CD4-positive, alpha-beta memory T cell (primary cell): Measurements from ENCODE around the gene SLC30A7. TPM values are rescaled to one million over a fixed set of nuclear protein-coding genes. Genes with fewer than 3 reads are reported as not detected.
"Not testable (repeated sequence)": the region's sequence is repeated elsewhere in the genome, so short reads cannot be mapped to it uniquely, and the experiment has no call there.

ENCODE experiments used
- CTCF ChIA-PET: fragments of 350-600 bp; sonication (Branson Sonifier 250); formaldehyde crosslinking; loops from one replicate; lab custom pipeline; 2021; ENCODE audit warnings: inconsistent platforms; ENCODE audit not compliant: partially characterized antibody; lab: Charles Lee
- POLR2A ChIA-PET: fragments of 350-600 bp; sonication (Branson Sonifier 250); formaldehyde crosslinking; loops from one replicate; lab custom pipeline; 2021; ENCODE audit not compliant: partially characterized antibody; lab: Charles Lee
- DNase-seq, 5 donors: peaks; one replicate each; pipeline versions ENCODE4 v3.0.0 to v3.0.0-alpha.2; 2020 to 2022; ENCODE audit warnings: mixed read lengths in 1 of 5
- H3K27ac ChIP-seq: one replicate; pipeline ENCODE4 v1.7.0; 2013; ENCODE audit warnings: low read depth, low read length
- H3K27me3 ChIP-seq: 2 replicates; pipeline ENCODE4 v1.7.0; 2013; ENCODE audit warnings: mild to moderate bottlenecking, low read length, moderate library complexity; ENCODE audit not compliant: insufficient read depth
- H3K36me3 ChIP-seq: 2 replicates; pipeline ENCODE4 v1.7.0; 2013; ENCODE audit warnings: mild to moderate bottlenecking, low read length, moderate library complexity; ENCODE audit not compliant: insufficient read depth
- H3K4me1 ChIP-seq: 2 replicates; pipeline ENCODE4 v1.7.0; 2013; ENCODE audit warnings: mild to moderate bottlenecking, low read length, moderate library complexity; ENCODE audit not compliant: insufficient read depth
- H3K4me3 ChIP-seq, 2 donors: one replicate each; pipeline ENCODE4 v1.7.0; 2013; ENCODE audit warnings: low read length in 2 of 2, mild to moderate bottlenecking in 1 of 2
- H3K9me3 ChIP-seq, 2 donors: one replicate each; pipeline ENCODE4 v1.7.0; 2013; ENCODE audit warnings: low read length in 2 of 2, control low read depth in 1 of 2; ENCODE audit not compliant: control insufficient read depth in 1 of 2
- H3K27ac Mint-ChIP-seq, 7 donors: one replicate each; pipeline ENCODE4 v1.8.0; 2020 to 2021; ENCODE audit warnings: mixed read lengths in 7 of 7, mild to moderate bottlenecking in 6 of 7, inconsistent platforms in 3 of 7, moderate library complexity in 3 of 7
- H3K27me3 Mint-ChIP-seq, 2 donors: one replicate each; pipeline ENCODE4 v1.8.0; 2020 to 2021; ENCODE audit warnings: mixed read lengths in 2 of 2
- H3K36me3 Mint-ChIP-seq, 2 donors: one replicate each; pipeline ENCODE4 v1.8.0; 2020 to 2021; ENCODE audit warnings: mixed read lengths in 2 of 2, inconsistent platforms in 1 of 2, mild to moderate bottlenecking in 1 of 2
- H3K4me1 Mint-ChIP-seq, 4 donors: one replicate each; pipeline ENCODE4 v1.8.0; 2020 to 2021; ENCODE audit warnings: mixed read lengths in 4 of 4, mild to moderate bottlenecking in 1 of 4
- H3K4me3 Mint-ChIP-seq, 8 donors: one replicate each; pipeline ENCODE4 v1.8.0; 2020 to 2021; ENCODE audit warnings: mixed read lengths in 8 of 8, mild to moderate bottlenecking in 7 of 8, moderate library complexity in 6 of 8, inconsistent platforms in 3 of 8
- H3K9me3 Mint-ChIP-seq, 8 donors: one replicate each; pipeline ENCODE4 v1.8.0; 2020 to 2021; ENCODE audit warnings: mixed read lengths in 8 of 8, mild to moderate bottlenecking in 5 of 8, inconsistent platforms in 3 of 8, moderate library complexity in 1 of 8
- intact Hi-C: fragments of 100-400 bp; cut with micrococcal nuclease; formaldehyde crosslinking; loops from one replicate; pipeline ENCODE4 v1.15.1; 2023
- polyA plus RNA-seq, 2 donors: library from polyadenylated mRNA; unstranded; fragments of 300-500 nt; fragmentation: Illumina TruSeq; gene quantifications; one replicate each; pipeline ENCODE4 v1.2.3, GENCODE V29; 2021
- total RNA-seq, 2 experiments: library from RNA; stranded (reverse); gene quantifications; one replicate each; pipeline ENCODE4 v1.2.3, GENCODE V29; 2021

SLC30A7 gene, protein sequence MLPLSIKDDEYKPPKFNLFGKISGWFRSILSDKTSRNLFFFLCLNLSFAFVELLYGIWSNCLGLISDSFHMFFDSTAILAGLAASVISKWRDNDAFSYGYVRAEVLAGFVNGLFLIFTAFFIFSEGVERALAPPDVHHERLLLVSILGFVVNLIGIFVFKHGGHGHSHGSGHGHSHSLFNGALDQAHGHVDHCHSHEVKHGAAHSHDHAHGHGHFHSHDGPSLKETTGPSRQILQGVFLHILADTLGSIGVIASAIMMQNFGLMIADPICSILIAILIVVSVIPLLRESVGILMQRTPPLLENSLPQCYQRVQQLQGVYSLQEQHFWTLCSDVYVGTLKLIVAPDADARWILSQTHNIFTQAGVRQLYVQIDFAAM
- total RNA-seq (10 to 100 TPM; 54.9 TPM), polyA plus RNA-seq (10 to 100 TPM; 11.3 to 14.5 TPM)

DNA sequence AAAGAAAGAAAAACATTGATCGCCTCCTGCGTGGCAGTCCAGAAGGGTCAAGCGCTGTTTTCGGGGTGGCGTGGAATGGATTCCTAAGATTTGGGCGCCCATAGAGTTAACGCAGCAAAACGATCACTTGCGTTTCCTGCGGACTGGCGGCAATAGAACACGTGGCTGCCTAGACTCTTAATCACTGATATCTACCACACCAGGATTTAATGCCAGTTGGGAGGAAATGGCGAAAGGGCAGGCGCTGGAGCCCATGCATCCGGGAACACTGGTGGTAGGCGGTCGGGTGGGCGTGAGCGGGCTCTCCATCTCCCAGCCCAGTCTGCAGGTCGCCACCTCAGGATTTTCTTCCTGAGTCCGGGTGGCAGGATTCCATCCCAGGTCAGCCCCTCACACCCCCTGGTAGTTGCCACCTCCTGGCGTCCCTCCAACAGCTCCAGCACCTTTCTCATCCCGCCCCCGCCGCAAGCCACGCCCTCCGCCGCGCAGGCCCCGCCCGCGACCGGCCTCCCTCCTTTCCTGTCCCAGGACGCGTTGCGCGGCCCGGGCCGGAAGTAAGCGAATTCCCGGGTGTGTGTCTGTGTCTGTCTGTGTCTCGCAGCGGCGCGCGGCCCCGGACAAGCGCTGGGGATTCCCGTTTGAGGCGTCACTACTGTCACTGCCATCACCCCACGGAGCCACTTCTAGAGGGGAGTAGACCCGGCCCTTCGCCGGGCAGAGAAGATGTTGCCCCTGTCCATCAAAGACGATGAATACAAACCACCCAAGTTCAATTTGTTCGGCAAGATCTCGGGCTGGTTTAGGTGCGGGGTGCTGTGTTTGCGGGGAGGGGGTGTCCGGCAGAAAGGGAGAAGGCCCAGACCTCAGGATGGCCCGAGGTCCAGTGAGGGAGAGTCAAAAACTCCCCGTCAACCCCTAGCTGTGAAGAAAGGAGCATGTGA, at the start of gene SLC30A7:
Gene SLC30A7 (plus strand): TSS at position 551 of the 941 bp plus-strand sequence. CDS start 173 bp downstream, at position 724.
- H3K27ac Mint-ChIP-seq, result peak within 1 kb of the TSS; percentile 99 to 100 (median 100)
- peak within 1 kb of the TSS; percentile 94 to 100 (median 100) for H3K4me3 Mint-ChIP-seq
- Histone ChIP-seq H3K4me3 (peak within 1 kb of the TSS; percentile 96 to 98), H3K36me3 (peaks cover 15% of the 10 kb centered on the region), H3K4me1 (peaks cover 44% of the 10 kb centered on the region), H3K27me3 (no peaks in the 10 kb centered on the region), H3K27ac (peak within 1 kb of the TSS; percentile 100), H3K9me3 (no peaks in the 10 kb centered on the region)
- H3K9me3 Mint-ChIP-seq, result peaks cover 0 to 3% (median 0%) of the 10 kb centered on the region in 8 donors
- DNase-seq, result peak; percentile 93 to 98 (median 95)
- no peaks in the 10 kb centered on the region for H3K27me3 Mint-ChIP-seq
- intact Hi-C loops, result loop anchor here (1.0 to 5.0 kb wide), 7 partner anchors 53 to 859 kb away; partner anchors contain the start of gene TRMT13
- H3K4me1 Mint-ChIP-seq, result peaks cover 28 to 60% (median 39%) of the 10 kb centered on the region in 4 donors
- peaks cover 23 to 42% of the 10 kb centered on the region in 2 donors for H3K36me3 Mint-ChIP-seq
- ChIA-PET POLR2A (interaction anchor here (0.7 to 4.6 kb wide), 24 partner anchors 11 to 926 kb away, joined by 3 to 81 read pairs (median 4); partner anchors contain the start of genes DPH5, S1PR1 and SLC35A3), CTCF (interaction anchor here (0.9 to 2.4 kb wide), 6 partner anchors 10 to 646 kb away, joined by 3 to 10 read pairs (median 4); partner anchors contain the start of gene DBT)

DNA sequence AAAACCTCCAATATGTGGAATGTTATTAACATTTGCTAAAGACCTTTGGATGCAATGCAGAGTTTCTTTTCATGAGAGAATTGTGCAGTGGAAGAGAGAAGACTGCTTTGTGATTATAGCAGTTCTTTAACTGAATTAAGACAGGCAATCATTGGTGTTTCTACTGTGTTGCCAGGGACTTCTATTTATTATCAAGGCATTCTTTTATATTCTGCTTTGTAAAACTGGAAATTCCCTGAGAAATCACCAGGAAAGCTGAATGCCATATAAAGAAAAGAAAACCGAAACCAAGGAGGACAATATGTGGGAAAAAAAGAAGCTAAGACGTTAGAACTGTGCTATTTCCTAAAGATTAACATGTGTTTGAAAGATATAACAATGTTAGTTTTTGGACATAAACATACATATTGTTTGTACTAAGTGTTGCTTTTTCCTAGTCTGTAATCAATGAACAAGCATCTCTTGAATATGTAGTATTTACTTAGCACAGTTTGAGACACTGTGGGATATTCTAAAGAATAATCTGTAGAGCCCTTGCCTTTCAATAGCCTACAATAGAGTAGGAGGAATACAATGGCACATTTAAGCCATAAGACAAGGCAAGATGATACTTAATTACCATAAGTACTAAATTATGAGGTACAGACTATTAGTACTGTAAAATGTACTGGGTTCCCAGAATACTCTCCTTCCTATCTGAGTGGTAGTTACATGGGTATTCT, 48.4 kb upstream of the SLC30A7 start:
- H3K9me3 ChIP-seq, result no peaks in the 10 kb centered on the region
- ChIA-PET CTCF (interaction anchor here (0.9 to 1.1 kb wide), 2 partner anchors 15 to 21 kb away, joined by 3 read pairs; no protein-coding TSS in a partner anchor), POLR2A (no interaction called here)
- Mint-ChIP-seq H3K27me3 (peaks cover 18 to 28% of the 10 kb centered on the region in 2 donors), H3K4me3 (peak overlapping the region in 1 of 8 donors; percentile 23), H3K4me1 (no peaks in the 10 kb centered on the region), H3K36me3 (no peaks in the 10 kb centered on the region), H3K9me3 (peaks cover 0 to 3% (median 0%) of the 10 kb centered on the region in 8 donors), H3K27ac (no peak overlapping the region)
- no peak overlapping the region for H3K4me3 ChIP-seq
- H3K27ac ChIP-seq, result no peak overlapping the region
- DNase-seq, result no peak
- no peaks in the 10 kb centered on the region for H3K4me1 ChIP-seq
- peaks cover 11% of the 10 kb centered on the region for H3K27me3 ChIP-seq
- intact Hi-C loops, result no loop called here
- H3K36me3 ChIP-seq, result no peaks in the 10 kb centered on the region

DNA sequence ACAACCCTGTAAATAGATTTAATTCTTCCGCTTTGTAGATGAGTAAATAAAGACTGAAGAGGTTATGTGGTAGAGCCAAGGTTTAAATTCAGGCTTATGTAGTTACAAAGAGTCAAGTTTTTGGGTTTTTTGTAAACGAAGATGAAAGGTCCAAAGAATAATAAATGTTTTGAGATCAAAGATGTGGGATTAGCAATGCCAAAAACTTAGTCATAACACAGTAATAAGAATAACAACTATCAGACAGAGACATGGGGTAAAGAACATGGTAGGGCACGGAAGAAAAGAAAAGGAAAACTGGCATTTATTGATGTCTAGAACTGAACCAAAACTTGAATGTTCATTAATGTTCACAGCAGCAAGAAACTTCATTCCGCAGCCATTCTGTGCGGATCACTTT, 44.2 kb upstream of the SLC30A7 start:
- Histone ChIP-seq H3K27ac (no peak overlapping the region), H3K9me3 (no peaks in the 10 kb centered on the region), H3K4me3 (no peak overlapping the region), H3K36me3 (no peaks in the 10 kb centered on the region), H3K4me1 (no peaks in the 10 kb centered on the region), H3K27me3 (peaks cover 11% of the 10 kb centered on the region)
- H3K9me3 Mint-ChIP-seq, result peaks cover 0 to 6% (median under 1%) of the 10 kb centered on the region in 8 donors
- ChIA-PET POLR2A (no interaction called here), CTCF (interaction anchor here (1.9 kb wide), 1 partner anchor 12 kb away, joined by 5 read pairs; no protein-coding TSS in a partner anchor)
- intact Hi-C loops, result no loop called here
- no peak for DNase-seq
- H3K27me3 Mint-ChIP-seq, result peaks cover 13 to 21% of the 10 kb centered on the region in 2 donors
- no peaks in the 10 kb centered on the region for H3K4me1 Mint-ChIP-seq
- H3K4me3 Mint-ChIP-seq, result no peak overlapping the region
- no peak overlapping the region for H3K27ac Mint-ChIP-seq
- no peaks in the 10 kb centered on the region for H3K36me3 Mint-ChIP-seq

DNA sequence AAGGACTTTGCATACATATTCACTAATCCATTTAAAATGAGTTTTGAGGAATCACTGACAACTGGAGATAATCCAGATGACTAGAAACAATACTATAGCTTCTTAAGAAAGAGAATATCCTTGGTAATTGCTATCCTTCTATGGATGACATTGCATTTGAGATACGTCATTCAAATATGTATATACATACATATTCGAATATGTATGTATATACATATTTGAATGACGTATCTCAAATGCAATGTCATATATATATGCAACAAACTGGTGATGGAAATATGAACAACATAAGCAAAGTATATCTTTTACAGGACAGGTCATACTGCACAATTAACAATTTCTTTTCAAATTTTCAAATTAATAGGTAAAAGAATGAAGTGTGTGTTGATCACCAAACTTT, 42.9 kb upstream of the SLC30A7 start:
- H3K4me1 Mint-ChIP-seq, result no peaks in the 10 kb centered on the region
- Histone ChIP-seq H3K9me3 (no peaks in the 10 kb centered on the region), H3K4me3 (no peak overlapping the region), H3K27ac (no peak overlapping the region), H3K27me3 (peaks cover 5% of the 10 kb centered on the region), H3K36me3 (no peaks in the 10 kb centered on the region), H3K4me1 (no peaks in the 10 kb centered on the region)
- H3K27me3 Mint-ChIP-seq, result peaks cover 10 to 20% of the 10 kb centered on the region in 2 donors
- H3K36me3 Mint-ChIP-seq, result no peaks in the 10 kb centered on the region
- H3K4me3 Mint-ChIP-seq, result no peak overlapping the region
- H3K27ac Mint-ChIP-seq, result no peak overlapping the region
- intact Hi-C loops, result no loop called here
- no peak for DNase-seq
- H3K9me3 Mint-ChIP-seq, result peaks cover 0 to 6% (median under 1%) of the 10 kb centered on the region in 8 donors
- CTCF ChIA-PET, result interaction anchor here (1.9 kb wide), 1 partner anchor 11 kb away, joined by 5 read pairs; no protein-coding TSS in a partner anchor
- POLR2A ChIA-PET, result no interaction called here

DNA sequence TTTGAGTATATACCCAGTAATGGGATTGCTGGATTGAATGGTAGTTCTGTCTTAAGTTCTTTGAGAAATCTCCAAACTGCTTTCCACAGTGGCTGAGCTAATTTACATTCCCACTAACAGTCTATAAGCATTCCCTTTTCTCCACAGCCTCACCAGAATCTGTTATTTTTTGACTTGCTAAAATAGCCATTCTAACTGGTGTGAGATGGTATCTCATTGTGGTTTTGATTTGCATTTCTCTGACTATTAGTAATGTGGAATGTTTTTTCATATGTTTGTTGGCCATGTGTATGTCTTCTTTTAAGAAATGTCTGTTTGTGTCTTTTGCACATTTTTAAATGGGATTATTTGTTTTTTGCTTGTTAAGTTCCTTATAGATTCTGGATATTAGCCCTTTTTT, 40.8 kb upstream of the SLC30A7 start:
- H3K4me3 ChIP-seq, intact Hi-C loops, H3K36me3 Mint-ChIP-seq, H3K36me3 ChIP-seq, H3K4me1 Mint-ChIP-seq, H3K9me3 ChIP-seq, H3K4me1 ChIP-seq, H3K4me3 Mint-ChIP-seq, DNase-seq, H3K27ac ChIP-seq, POLR2A ChIA-PET, H3K27me3 Mint-ChIP-seq, H3K27me3 ChIP-seq, H3K9me3 Mint-ChIP-seq, H3K27ac Mint-ChIP-seq: not testable (repeated sequence)
- CTCF ChIA-PET, result interaction anchor here (1.1 to 2.5 kb wide), 2 partner anchors 9 to 14 kb away, joined by 3 to 7 read pairs; no protein-coding TSS in a partner anchor

DNA sequence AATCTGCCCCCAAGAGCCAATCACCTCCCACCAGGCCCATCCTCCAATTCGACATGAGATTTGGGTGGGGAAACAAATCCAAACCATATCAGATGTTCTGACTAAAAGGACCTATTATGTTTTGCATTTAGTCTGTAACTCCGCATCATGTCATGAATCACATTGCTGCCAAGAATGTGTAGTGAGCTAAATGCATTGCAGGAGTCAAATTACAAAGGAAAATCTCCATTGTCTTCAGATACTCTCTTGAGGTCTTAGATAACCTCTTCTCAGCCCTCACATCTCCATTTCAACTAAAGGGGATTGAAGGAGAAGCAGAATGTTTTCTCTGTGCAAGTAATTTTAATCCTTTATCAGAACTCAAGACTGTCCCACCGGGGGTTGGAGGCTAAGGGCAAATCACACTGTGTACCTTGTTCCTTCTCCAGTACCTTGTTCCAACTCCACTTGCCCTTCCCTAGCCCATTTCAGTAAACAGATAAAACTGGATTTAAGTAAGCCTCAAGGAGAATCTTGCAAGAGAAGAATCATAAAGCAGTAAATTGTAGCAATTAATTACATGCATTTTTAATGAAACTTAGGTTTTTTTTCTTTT, 35.4 kb upstream of the SLC30A7 start:
- no peaks in the 10 kb centered on the region for H3K9me3 ChIP-seq
- no peaks in the 10 kb centered on the region for H3K4me1 ChIP-seq
- no peak for DNase-seq
- no peak overlapping the region for H3K27ac Mint-ChIP-seq
- peaks cover 0 to 6% (median 0%) of the 10 kb centered on the region in 8 donors for H3K9me3 Mint-ChIP-seq
- intact Hi-C loops, result loop anchor here (10.0 kb wide), 1 partner anchor 326 kb away; the partner anchor contains the start of gene GPR88
- H3K27ac ChIP-seq, result no peak overlapping the region
- no peaks in the 10 kb centered on the region for H3K36me3 Mint-ChIP-seq
- no peaks in the 10 kb centered on the region for H3K4me1 Mint-ChIP-seq
- no peak overlapping the region for H3K4me3 ChIP-seq
- H3K36me3 ChIP-seq, result no peaks in the 10 kb centered on the region
- no peak overlapping the region for H3K4me3 Mint-ChIP-seq
- ChIA-PET CTCF (no interaction called here), POLR2A (no interaction called here)
- H3K27me3 Mint-ChIP-seq, result peaks cover 0 to 2% of the 10 kb centered on the region in 2 donors
- H3K27me3 ChIP-seq, result no peaks in the 10 kb centered on the region
